ENCODE results near the gene CDK17. TPM values are rescaled to one million over a fixed set of nuclear protein-coding genes. Genes with fewer than 3 reads are reported as not detected.

CDK17 gene
- total RNA-seq, 4 donors from 2014 or later: 32.4 to 64.7 (median 49.0) TPM

DNA sequence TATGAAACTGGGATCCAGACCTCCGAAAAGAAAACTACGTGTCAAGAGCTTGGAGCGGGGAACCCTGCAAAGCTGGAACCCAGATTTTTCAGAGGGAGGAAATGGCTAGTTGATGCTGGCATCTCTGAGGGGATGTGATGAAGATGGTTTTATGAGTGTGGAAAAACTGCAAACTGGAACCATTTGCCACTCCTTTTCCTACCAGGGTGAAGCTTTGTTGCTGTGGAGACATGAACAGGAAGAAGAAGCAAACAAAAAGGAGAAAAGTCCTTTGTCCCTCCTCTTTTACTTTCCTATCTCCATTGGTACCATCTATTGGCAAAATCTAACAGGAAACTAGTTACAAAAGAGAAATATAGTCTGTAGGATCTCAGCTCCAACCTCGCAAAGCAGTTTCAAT, 39.2 kb downstream of the CDK17 start:
- H3K36me3 ChIP-seq: no peaks in the 10 kb centered on the region
- no peaks in the 10 kb centered on the region for H3K27me3 ChIP-seq
- no peak for DNase-seq
- no peak overlapping the region for H3K27ac ChIP-seq
- intact Hi-C loops (cut with DNase I): no loop called here
- TF ChIP-seq, protein P1, sequence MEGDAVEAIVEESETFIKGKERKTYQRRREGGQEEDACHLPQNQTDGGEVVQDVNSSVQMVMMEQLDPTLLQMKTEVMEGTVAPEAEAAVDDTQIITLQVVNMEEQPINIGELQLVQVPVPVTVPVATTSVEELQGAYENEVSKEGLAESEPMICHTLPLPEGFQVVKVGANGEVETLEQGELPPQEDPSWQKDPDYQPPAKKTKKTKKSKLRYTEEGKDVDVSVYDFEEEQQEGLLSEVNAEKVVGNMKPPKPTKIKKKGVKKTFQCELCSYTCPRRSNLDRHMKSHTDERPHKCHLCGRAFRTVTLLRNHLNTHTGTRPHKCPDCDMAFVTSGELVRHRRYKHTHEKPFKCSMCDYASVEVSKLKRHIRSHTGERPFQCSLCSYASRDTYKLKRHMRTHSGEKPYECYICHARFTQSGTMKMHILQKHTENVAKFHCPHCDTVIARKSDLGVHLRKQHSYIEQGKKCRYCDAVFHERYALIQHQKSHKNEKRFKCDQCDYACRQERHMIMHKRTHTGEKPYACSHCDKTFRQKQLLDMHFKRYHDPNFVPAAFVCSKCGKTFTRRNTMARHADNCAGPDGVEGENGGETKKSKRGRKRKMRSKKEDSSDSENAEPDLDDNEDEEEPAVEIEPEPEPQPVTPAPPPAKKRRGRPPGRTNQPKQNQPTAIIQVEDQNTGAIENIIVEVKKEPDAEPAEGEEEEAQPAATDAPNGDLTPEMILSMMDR (IDR thresholded peaks at IDR 0.05): no peak
- no peak for TF ChIP-seq POLR2A (IDR thresholded peaks at IDR 0.05)
- peaks cover 0 to 16% of the 10 kb centered on the region in 2 donors for H3K4me1 ChIP-seq
- H3K4me3 ChIP-seq (replicated peaks in 1 of 3): no peak overlapping the region
- 82 to 88% methylated on average over 4 of the region's 4 CpGs for WGBS, 2 donors
- H3K9me3 ChIP-seq: no peaks in the 10 kb centered on the region

DNA sequence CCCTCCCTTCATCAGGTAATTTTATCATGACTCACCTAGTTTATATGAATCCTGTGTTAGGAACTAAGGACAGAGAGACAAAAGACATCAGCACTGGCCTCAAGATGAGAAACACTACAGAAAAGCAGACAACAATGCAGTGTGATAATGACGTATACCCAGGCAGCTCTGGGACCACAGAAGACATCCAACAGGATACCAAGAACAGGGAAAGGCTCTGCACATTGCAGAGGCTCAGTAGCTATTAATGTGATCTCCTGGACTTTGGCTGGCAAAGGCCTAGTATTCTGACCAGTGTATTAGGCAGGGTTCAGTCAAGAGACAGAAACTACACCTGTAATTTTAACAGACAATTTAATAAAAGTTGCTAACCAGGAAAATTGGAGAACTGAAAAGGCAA, 39.7 kb downstream of the CDK17 start:
- peaks cover 0 to 13% of the 10 kb centered on the region in 2 donors for H3K4me1 ChIP-seq
- no peak overlapping the region for H3K27ac ChIP-seq
- no peaks in the 10 kb centered on the region for H3K9me3 ChIP-seq
- H3K27me3 ChIP-seq: no peaks in the 10 kb centered on the region
- no peak for DNase-seq
- H3K4me3 ChIP-seq (replicated peaks in 1 of 3): no peak overlapping the region
- 68 to 87% methylated on average over 1 of the region's 1 CpG for WGBS, 2 donors
- TF ChIP-seq, protein P1 (IDR thresholded peaks at IDR 0.05): no peak
- intact Hi-C loops (cut with DNase I): no loop called here
- H3K36me3 ChIP-seq: no peaks in the 10 kb centered on the region

DNA sequence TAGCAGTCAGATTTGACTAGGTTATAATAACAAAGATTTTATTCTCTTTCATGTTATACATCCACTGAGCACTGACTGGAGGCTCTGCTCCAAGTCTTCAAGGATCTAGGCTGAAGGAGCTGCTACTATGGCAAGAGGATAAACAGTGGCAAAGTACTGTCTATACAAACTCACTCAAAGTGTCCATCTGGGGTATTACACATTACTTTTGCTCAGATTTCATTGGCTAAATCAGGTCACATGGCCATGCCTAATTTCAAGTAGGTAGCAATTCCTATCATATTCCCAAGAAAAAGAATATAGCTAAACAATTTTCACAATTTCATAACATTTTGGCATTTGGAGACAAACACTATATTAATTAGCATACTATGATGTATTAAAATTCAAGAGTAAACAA, 40.9 kb downstream of the CDK17 start:
- TF ChIP-seq, protein P1 (IDR thresholded peaks at IDR 0.05): no peak
- no peak for TF ChIP-seq POLR2A (IDR thresholded peaks at IDR 0.05)
- intact Hi-C loops (cut with DNase I): no loop called here
- Histone ChIP-seq H3K27ac (no peak overlapping the region), H3K27me3 (no peaks in the 10 kb centered on the region), H3K9me3 (no peaks in the 10 kb centered on the region), H3K4me3 (replicated peaks in 1 of 3) (no peak overlapping the region), H3K36me3 (no peaks in the 10 kb centered on the region), H3K4me1 (peaks cover 0 to 9% of the 10 kb centered on the region in 2 donors)
- DNase-seq: no peak

DNA sequence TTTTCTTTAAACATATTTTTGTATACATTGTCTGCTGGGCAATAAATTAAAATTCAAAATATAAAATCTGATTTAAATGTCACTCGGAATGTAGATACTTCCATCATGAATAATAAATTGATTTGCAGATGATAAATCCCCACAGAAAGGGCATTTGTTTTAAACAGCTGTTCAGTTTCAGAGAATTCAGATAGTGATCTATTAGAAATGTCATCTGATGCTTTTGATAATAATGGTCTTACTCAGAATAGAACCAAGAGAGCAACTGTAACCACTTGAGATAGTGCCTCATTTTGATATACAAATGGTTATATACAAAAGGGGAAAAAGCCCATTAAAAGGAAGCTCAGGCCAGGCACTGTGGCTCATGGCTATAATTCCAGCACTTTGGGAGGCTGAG, 43.4 kb downstream of the CDK17 start:
- TF ChIP-seq POLR2A (IDR thresholded peaks at IDR 0.05): no peak
- TF ChIP-seq, protein P1 (IDR thresholded peaks at IDR 0.05): no peak
- Histone ChIP-seq H3K9me3 (no peaks in the 10 kb centered on the region), H3K4me3 (replicated peaks in 1 of 3) (no peak overlapping the region), H3K36me3 (no peaks in the 10 kb centered on the region), H3K4me1 (peaks cover 3 to 21% of the 10 kb centered on the region in 2 donors), H3K27ac (no peak overlapping the region), H3K27me3 (no peaks in the 10 kb centered on the region)
- 93 to 95% methylated on average over 1 of the region's 1 CpG for WGBS, 2 donors
- DNase-seq: no peak
- intact Hi-C loops (cut with DNase I): no loop called here

DNA sequence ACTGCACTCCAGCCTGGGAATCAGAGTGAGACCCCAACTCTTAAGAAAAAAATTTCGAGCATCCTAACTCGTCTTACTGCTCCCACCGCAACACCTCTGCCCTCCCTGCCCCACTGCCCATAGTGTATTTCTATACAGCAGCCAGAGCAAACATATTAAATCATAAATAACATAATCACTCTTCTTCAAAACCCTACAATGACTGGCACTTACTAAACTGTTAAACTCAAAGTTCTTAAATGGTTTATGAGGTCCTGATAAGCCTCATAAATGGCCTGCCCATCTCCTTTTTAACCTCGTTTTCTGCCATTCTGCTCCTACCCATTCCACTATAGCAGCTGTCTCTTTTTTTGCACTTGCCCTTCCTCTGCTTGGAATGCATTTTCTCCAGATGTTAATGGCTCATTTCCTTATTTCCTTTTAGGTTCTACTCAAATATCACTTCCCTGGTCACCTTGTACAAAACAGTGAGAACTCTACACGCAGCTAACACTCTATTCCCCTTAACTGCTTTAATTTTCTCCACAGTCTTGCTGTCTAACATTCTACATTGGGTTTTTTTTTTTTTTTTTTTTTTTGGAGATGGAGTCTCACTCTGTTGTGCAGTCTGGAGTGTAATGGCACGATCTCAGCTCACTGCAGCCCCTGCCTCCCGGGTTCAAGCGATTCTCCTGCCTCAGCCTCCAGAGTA, 45.2 kb downstream of the CDK17 start:
- DNase-seq: no peak
- H3K9me3 ChIP-seq: no peaks in the 10 kb centered on the region
- 91 to 94% methylated on average over 8 of the region's 8 CpGs for WGBS, 2 donors
- intact Hi-C loops (cut with DNase I): no loop called here
- H3K27ac ChIP-seq: no peak overlapping the region
- peaks cover 7 to 15% of the 10 kb centered on the region in 2 donors for H3K4me1 ChIP-seq
- TF ChIP-seq, protein P1 (IDR thresholded peaks at IDR 0.05): no peak
- TF ChIP-seq POLR2A (IDR thresholded peaks at IDR 0.05): no peak
- H3K4me3 ChIP-seq (replicated peaks in 1 of 3): no peak overlapping the region
- H3K27me3 ChIP-seq: no peaks in the 10 kb centered on the region
- H3K36me3 ChIP-seq: no peaks in the 10 kb centered on the region

Data from thyroid gland (tissue), 4 donors.